Pons (tissue), 1 donor: ENCODE data around the gene SPACA6.
"Not testable (repeated sequence)": the region's sequence is repeated elsewhere in the genome, so short reads cannot be mapped to it uniquely, and the experiment has no call there.

Source experiments
- DNase-seq: peaks from one replicate; pipeline ENCODE4 v3.0.0-alpha.2; 2016; ENCODE audit warnings: low spot score

The SPACA6 gene

GRCh38 chr19:51737924-51738323, 44.8 kb downstream of the SPACA6 start:
- no peak for DNase-seq

- DNase-seq, result not testable (repeated sequence)
Observed at GRCh38 chr19:51738523-51738922, 45.4 kb downstream of the SPACA6 start.

- no peak for DNase-seq
Observed at GRCh38 chr19:51739466-51740213, 46.5 kb downstream of the SPACA6 start.

GRCh38 chr19:51740356-51740755, 47.2 kb downstream of the SPACA6 start:
- DNase-seq, result no peak

GRCh38 chr19:51742789-51743188, 49.7 kb downstream of the SPACA6 start:
- peak; percentile 28 for DNase-seq

- DNase-seq, result no peak
Observed at GRCh38 chr19:51743405-51743804, 50.3 kb downstream of the SPACA6 start.

GRCh38 chr19:51746731-51747130, 53.6 kb downstream of the SPACA6 start:
- no peak for DNase-seq

- no peak for DNase-seq
Observed at GRCh38 chr19:51749979-51750378, 56.8 kb downstream of the SPACA6 start.

GRCh38 chr19:51750400-51751094, 57.4 kb downstream of the SPACA6 start:
- no peak for DNase-seq

GRCh38 chr19:51751655-51752054, 58.5 kb downstream of the SPACA6 start, which contains the start of gene FPR1:
Gene FPR1, minus strand, starts transcription at chr19:51751878. Its CDS starts 4,884 bp downstream, at chr19:51746994.
- peak; percentile 78 for DNase-seq

- peak; percentile 81 for DNase-seq
Observed at GRCh38 chr19:51754109-51754508, 61.0 kb downstream of the SPACA6 start.

GRCh38 chr19:51754770-51755169, 61.6 kb downstream of the SPACA6 start:
- no peak for DNase-seq
